ENCODE measurements around the gene RFC4.
"Not testable (repeated sequence)": the region's sequence is repeated elsewhere in the genome, so short reads cannot be mapped to it uniquely, and the experiment has no call there.

DNA sequence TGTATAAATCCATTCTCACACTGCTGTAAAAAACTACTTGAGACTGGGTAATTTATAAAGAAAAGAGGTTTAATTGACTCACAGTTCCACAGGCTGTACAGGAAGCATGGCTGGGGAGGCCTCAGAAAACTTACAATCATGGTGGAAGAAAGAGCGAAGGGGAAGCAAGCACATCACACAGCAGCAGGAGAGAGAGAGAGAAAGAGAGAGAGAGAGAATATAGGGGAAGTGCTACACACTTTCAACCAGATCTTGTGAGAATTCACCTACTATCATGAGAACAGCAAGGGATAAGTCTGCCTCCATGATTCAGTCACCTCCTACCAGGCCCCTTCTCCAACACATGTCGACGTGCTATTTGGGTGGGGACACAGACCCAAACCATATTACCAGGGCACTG lies 45.6 kb upstream of the RFC4 start:
- TF ChIP-seq, protein P1, sequence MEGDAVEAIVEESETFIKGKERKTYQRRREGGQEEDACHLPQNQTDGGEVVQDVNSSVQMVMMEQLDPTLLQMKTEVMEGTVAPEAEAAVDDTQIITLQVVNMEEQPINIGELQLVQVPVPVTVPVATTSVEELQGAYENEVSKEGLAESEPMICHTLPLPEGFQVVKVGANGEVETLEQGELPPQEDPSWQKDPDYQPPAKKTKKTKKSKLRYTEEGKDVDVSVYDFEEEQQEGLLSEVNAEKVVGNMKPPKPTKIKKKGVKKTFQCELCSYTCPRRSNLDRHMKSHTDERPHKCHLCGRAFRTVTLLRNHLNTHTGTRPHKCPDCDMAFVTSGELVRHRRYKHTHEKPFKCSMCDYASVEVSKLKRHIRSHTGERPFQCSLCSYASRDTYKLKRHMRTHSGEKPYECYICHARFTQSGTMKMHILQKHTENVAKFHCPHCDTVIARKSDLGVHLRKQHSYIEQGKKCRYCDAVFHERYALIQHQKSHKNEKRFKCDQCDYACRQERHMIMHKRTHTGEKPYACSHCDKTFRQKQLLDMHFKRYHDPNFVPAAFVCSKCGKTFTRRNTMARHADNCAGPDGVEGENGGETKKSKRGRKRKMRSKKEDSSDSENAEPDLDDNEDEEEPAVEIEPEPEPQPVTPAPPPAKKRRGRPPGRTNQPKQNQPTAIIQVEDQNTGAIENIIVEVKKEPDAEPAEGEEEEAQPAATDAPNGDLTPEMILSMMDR (IDR thresholded peaks at IDR 0.05; ENCODE audit: extremely low read depth in 1 of 2, insufficient read depth in 1 of 2, low read depth in 1 of 2, low read length in 2 of 2), result not testable (repeated sequence)
- TF ChIP-seq, protein P2, sequence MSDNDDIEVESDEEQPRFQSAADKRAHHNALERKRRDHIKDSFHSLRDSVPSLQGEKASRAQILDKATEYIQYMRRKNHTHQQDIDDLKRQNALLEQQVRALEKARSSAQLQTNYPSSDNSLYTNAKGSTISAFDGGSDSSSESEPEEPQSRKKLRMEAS (IDR thresholded peaks at IDR 0.05; ENCODE audit: insufficient read depth, insufficient read length), result not testable (repeated sequence)
- TF ChIP-seq POLR2AphosphoS5 (IDR thresholded peaks at IDR 0.05; ENCODE audit: insufficient read depth, low read depth, low read length); GATA2 (IDR thresholded peaks at IDR 0.05; ENCODE audit: insufficient read depth, insufficient read length, low read depth, low read length); POLR2A (IDR thresholded peaks at IDR 0.05; ENCODE audit: low read depth, low read length); FOS (IDR thresholded peaks at IDR 0.05; ENCODE audit: borderline replicate concordance, insufficient read depth, low read length): not testable (repeated sequence)

Data from endothelial cell of umbilical vein (primary cell).